GM18858 (cell line): ENCODE results near the gene NAA35.

ENCODE experiments used
- ATAC-seq: cut with Tn5 transposase; IDR thresholded peaks from one replicate; pipeline ENCODE4 v1.9.1; 2021; ENCODE audit not compliant: unreplicated experiment

NAA35 gene

DNA sequence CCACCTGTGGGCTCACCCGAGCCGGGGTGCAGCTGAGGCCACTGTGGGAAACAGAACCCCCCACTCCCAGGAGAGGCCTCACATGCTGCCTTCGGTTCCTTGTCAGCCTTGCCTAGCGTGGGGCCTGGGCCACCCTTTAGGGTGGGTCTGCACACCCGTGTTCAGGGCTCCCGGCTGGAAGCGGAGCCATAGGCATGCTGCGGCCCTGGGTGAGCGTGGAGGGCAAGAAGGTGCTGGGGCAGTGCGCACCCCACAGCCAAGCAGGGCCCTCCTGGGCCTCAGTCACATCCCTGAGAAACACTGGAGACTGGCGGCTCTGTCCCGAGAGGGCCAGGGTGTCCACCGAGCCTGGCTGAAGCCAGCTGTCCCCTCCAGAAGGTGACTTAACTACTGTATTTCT is 116.5 kb downstream of the NAA35 start:
- no peak for ATAC-seq

DNA sequence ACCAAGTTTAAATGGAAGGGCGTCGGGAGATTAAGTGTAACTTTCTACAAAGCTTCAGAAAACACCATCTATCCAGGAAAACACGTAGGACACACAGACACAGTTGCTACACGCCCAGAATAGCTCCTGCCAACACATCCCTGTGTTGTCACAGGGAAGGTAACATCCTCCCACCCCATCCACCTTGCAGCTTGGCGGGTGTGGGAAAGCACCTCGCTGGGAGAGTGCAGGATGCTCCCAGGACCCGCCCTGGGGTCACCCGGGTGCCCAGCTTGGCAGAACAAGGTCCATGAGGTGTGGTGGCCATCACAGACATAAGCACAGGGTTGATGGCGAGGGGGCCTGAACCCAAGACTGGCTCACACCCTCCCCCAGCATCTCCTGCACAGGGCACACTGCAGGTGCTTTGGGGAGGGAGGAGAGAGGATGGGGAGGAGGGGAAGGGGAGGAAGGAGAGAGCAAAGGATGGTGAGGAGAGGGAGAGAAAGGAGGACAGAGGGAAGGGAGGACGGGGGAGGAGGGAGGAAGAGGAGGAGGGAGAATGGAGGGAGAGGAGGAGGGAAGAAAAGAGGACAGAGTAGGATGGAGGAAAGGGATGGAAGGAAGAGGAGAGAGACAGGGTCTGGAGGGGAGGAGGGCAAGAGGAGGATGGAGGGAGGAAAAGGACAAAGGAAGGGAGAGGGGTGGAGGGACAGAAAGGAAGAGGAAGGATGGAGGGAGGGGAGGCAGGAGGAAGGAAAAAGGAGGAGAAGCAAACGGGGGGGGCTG is 121.2 kb downstream of the NAA35 start:
- ATAC-seq = no peak

DNA sequence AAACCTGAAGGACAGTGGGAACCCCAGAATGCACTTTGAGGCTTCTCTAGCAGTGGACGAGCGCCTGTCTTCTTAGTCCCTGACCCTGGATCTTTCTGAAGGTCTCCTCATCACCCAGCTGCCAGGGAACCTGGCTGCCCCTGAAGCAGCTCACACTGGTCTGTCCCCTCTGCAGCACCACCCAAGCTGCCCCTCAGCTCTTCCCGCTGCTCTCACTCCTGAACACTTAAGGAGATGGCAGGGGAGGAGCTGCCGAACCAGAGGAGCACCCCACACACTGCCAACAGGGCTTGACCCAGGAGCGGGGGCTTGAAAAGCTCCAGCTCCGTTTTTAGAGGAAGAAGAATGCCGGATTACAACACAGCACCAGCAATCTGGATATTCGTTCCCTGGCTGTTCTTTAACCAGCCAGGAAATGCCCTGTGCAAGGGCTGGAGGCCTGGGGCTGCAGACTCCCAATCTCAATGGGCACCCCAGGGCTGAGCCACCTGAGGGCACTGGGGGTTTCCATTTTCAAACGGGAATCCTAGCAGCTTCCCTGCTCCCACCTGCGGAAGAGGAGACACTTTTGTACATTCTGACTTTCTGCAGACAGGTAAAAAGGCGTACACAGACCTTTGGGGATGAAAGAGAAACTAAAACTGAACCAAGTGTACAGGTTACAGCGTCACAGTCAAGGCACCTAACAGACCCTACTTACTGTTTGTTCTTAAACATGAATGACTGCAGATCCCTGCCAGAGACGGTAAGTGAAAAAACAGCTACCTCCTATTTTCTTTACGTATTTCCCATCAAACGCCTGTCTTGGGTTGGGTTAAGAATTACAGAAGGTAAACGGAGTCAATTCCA is 122.1 kb downstream of the NAA35 start:
- no peak for ATAC-seq

DNA sequence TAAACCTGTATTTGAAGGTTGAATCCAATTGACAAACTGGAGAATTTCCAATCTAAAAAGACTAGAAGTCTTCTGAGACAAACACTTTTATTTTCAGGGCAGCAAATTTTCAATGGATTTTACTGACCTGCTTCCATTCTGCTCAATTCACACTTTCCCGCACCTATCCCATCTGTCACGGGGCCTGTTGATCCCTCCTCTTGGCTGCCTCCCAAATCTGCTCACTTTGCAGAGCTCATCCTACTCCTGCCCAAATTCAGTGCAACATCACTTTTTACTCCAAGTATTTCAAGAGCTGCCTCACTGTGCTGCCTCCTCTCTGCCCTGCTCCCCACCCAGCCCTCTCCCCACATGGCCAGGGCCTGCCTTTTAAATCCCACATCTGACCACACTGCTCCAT is 123.3 kb downstream of the NAA35 start:
- ATAC-seq = no peak

GRCh38 chr9:86069206-86069869 is 128.4 kb downstream of the NAA35 start:
- ATAC-seq = no peak
